Ovary (tissue), 3 donors: ENCODE data around the gene ABI3BP.

Experiments used
- CTCF ChIP-seq, 3 donors: fragments of 450-650 bp in 2 of 3; fragments of 200-600 bp in 1 of 3; IDR thresholded peaks; one replicate each; pipeline versions ENCODE4 v1.5.1 to v1.8.0; 2016 to 2022; ENCODE audit warnings: antibody characterized with exemption in 3 of 3, mild to moderate bottlenecking in 1 of 3
- EP300 ChIP-seq: sonication (generic); formaldehyde crosslinking; IDR thresholded peaks from one replicate; pipeline ENCODE4 v1.6.1; 2017; ENCODE audit warnings: antibody characterized with exemption
- POLR2A ChIP-seq: fragments of 450-650 bp; IDR thresholded peaks from one replicate; pipeline ENCODE4 v1.6.1; 2017; ENCODE audit warnings: antibody characterized with exemption, mild to moderate bottlenecking, moderate library complexity
- donor health status: DM: no; HTN: no; CAD: no.

GRCh38 chr3:100775669-100776068 is 217.6 kb downstream of the ABI3BP start:
- TF ChIP-seq POLR2A (no peak), EP300 (no peak), CTCF (IDR thresholded peaks at IDR 0.05) (no peak)
